ENCODE results near the gene FOXN3. TPM values are rescaled to one million over a fixed set of nuclear protein-coding genes. Genes with fewer than 3 reads are reported as not detected.

Gene FOXN3
- polyA plus RNA-seq, 1 donor (not counting 4 experiments of a cell fraction or from before 2014, with no cell fraction given) = 10.2 TPM

DNA sequence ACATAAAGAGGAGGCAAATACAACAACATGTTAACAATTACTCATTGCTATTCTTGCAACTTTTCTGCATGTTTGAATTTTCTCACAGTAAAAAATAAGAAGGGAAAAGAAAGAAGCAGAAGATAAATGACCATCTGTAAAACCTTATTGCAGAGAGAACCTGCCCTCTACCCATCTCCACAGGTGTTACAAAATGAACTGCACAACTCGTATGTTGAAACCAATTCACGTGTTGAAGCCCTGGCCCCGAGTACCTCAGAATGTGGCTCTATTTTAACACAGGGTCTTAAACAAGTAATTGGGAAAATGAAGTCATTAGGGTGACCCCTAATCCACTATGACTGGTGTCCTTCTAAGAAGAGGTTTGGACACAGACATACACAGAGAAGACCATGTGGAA lies 39.5 kb downstream of the FOXN3 start:
- Histone ChIP-seq H3K27me3 (ENCODE audit: control insufficient read depth, extremely low read depth, insufficient read depth, low read length) (no peaks in the 10 kb centered on the region), H3K27ac (ENCODE audit: control insufficient read depth, insufficient read depth, low read length) (no peak overlapping the region), H2AFZ (ENCODE audit: control insufficient read depth, low read length) (no peak overlapping the region), H3K4me1 (ENCODE audit: control insufficient read depth, extremely low read depth, insufficient read depth, low read length) (peaks cover 8% of the 10 kb centered on the region), H3K36me3 (ENCODE audit: control insufficient read depth in 2 of 2, extremely low read depth in 1 of 2, insufficient read depth in 2 of 2, low read length in 2 of 2) (no peaks in the 10 kb centered on the region), H3K9ac (ENCODE audit: control insufficient read depth, extremely low read depth, insufficient read depth, low read length) (no peak overlapping the region), H4K20me1 (ENCODE audit: control insufficient read depth, extremely low read depth, insufficient read depth, low read length) (no peaks in the 10 kb centered on the region), H3K79me2 (ENCODE audit: control insufficient read depth, insufficient read depth, low read length) (no peaks in the 10 kb centered on the region), H3K9me3 (ENCODE audit: control insufficient read depth, low read depth, low read length) (peaks cover 3% of the 10 kb centered on the region), H3K9me1 (ENCODE audit: control insufficient read depth, extremely low read depth, insufficient read depth, low read length) (no peaks in the 10 kb centered on the region), H3K4me3 (ENCODE audit: control insufficient read depth in 2 of 3, extremely low read depth in 1 of 3, insufficient read depth in 2 of 3, low read depth in 1 of 3, low read length in 3 of 3) (no peak overlapping the region), H3K4me2 (ENCODE audit: control insufficient read depth, extremely low read depth, insufficient read depth, low read depth, low read length) (no peak overlapping the region)
- TF ChIP-seq EZH2 (IDR thresholded peaks at IDR 0.05; ENCODE audit: low read length) = no peak
- TF ChIP-seq, protein P1, sequence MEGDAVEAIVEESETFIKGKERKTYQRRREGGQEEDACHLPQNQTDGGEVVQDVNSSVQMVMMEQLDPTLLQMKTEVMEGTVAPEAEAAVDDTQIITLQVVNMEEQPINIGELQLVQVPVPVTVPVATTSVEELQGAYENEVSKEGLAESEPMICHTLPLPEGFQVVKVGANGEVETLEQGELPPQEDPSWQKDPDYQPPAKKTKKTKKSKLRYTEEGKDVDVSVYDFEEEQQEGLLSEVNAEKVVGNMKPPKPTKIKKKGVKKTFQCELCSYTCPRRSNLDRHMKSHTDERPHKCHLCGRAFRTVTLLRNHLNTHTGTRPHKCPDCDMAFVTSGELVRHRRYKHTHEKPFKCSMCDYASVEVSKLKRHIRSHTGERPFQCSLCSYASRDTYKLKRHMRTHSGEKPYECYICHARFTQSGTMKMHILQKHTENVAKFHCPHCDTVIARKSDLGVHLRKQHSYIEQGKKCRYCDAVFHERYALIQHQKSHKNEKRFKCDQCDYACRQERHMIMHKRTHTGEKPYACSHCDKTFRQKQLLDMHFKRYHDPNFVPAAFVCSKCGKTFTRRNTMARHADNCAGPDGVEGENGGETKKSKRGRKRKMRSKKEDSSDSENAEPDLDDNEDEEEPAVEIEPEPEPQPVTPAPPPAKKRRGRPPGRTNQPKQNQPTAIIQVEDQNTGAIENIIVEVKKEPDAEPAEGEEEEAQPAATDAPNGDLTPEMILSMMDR (optimal IDR thresholded peaks at IDR 0.05 in 1 of 3, IDR thresholded peaks at IDR 0.05 in 1 of 3, conservative IDR thresholded peaks at IDR 0.05 in 1 of 3; ENCODE audit: extremely low read depth in 1 of 3, insufficient read depth in 2 of 3, low read length in 3 of 3) = no peak
- dilution Hi-C loops (cut with MboI; ENCODE audit: extremely low pct_ligation_motif_present, low sequenced_read_pairs) = no loop called here
- DNase-seq (ENCODE audit: low read depth, low spot score) = no peak
- FAIRE-seq = no peak

DNA sequence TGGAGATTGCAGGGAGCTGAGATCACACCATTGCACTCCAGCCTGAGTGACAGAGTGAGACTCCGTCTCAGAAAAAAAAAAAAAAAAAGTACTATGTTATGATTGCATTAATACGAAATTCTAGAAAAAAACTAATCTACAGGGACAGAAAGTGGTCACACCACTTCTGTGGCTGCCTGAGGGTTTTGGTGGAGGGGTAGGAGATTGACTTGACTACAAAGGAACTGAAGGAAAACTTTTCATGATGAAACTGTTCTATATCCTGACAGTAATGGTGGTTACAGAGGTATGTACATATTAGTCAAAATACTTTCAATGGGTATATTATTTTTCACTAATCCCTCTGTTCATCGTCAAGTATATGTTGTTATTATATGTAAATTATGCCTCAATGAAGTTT lies 42.1 kb downstream of the FOXN3 start:
- Histone ChIP-seq H4K20me1 (ENCODE audit: control insufficient read depth, extremely low read depth, insufficient read depth, low read length) (no peaks in the 10 kb centered on the region), H3K4me2 (ENCODE audit: control insufficient read depth, extremely low read depth, insufficient read depth, low read depth, low read length) (no peak overlapping the region), H2AFZ (ENCODE audit: control insufficient read depth, low read length) (no peak overlapping the region), H3K9ac (ENCODE audit: control insufficient read depth, extremely low read depth, insufficient read depth, low read length) (no peak overlapping the region), H3K9me3 (ENCODE audit: control insufficient read depth, low read depth, low read length) (no peaks in the 10 kb centered on the region), H3K9me1 (ENCODE audit: control insufficient read depth, extremely low read depth, insufficient read depth, low read length) (no peaks in the 10 kb centered on the region), H3K79me2 (ENCODE audit: control insufficient read depth, insufficient read depth, low read length) (no peaks in the 10 kb centered on the region), H3K4me1 (ENCODE audit: control insufficient read depth, extremely low read depth, insufficient read depth, low read length) (peaks cover 8% of the 10 kb centered on the region), H3K36me3 (ENCODE audit: control insufficient read depth in 2 of 2, extremely low read depth in 1 of 2, insufficient read depth in 2 of 2, low read length in 2 of 2) (no peaks in the 10 kb centered on the region), H3K4me3 (ENCODE audit: control insufficient read depth in 2 of 3, extremely low read depth in 1 of 3, insufficient read depth in 2 of 3, low read depth in 1 of 3, low read length in 3 of 3) (no peak overlapping the region), H3K27ac (ENCODE audit: control insufficient read depth, insufficient read depth, low read length) (no peak overlapping the region), H3K27me3 (ENCODE audit: control insufficient read depth, extremely low read depth, insufficient read depth, low read length) (no peaks in the 10 kb centered on the region)
- TF ChIP-seq, protein P1 (optimal IDR thresholded peaks at IDR 0.05 in 1 of 3, IDR thresholded peaks at IDR 0.05 in 1 of 3, conservative IDR thresholded peaks at IDR 0.05 in 1 of 3; ENCODE audit: extremely low read depth in 1 of 3, insufficient read depth in 2 of 3, low read length in 3 of 3) = no peak
- no peak for TF ChIP-seq EZH2 (IDR thresholded peaks at IDR 0.05; ENCODE audit: low read length)
- no peak for DNase-seq (ENCODE audit: low read depth, low spot score)
- dilution Hi-C loops (cut with MboI; ENCODE audit: extremely low pct_ligation_motif_present, low sequenced_read_pairs) = no loop called here
- no peak for FAIRE-seq
